Measurements from ENCODE around the gene ATP2A1.

- TF ChIP-seq POLR2AphosphoS5 (IDR thresholded peaks at IDR 0.05; ENCODE audit: insufficient read depth in 1 of 2, low read depth in 1 of 2), result no peak
- TF ChIP-seq POLR2A (IDR thresholded peaks at IDR 0.05), result no peak
Measured at GRCh38 chr16:28874406-28874805, 3.9 kb upstream of the ATP2A1 start.

Data from vagina (tissue), 2 donors.